Endothelial cell of umbilical vein (primary cell): Measurements from ENCODE around the gene NECTIN2. TPM values are rescaled to one million over a fixed set of nuclear protein-coding genes. Genes with fewer than 3 reads are reported as not detected.

Experiments
- BruUV-seq: library from RNA; stranded (reverse); fragments of 400-500 nt; replicated peaks from 2 replicates; lab custom pipeline; 2021; lab: Mats Ljungman, UMichigan
- CTCF ChIA-PET: fragments of 300-600, 350-600 bp; sonication (Branson Sonifier 250); formaldehyde crosslinking; loops from one replicate; lab custom pipeline; 2021; ENCODE audit warnings: antibody characterized with exemption, inconsistent platforms; lab: Charles Lee
- POLR2A ChIA-PET: fragments of 300-600, 350-600 bp; sonication (Branson Sonifier 250); formaldehyde crosslinking; loops from one replicate; lab custom pipeline; 2021; ENCODE audit warnings: antibody characterized with exemption, inconsistent platforms; lab: Charles Lee
- DNase-seq: peaks from one replicate; pipeline ENCODE4 v3.0.0-alpha.2; 2011; ENCODE audit warnings: low read depth, low spot score
- FAIRE-seq: peaks from 2 replicates; lab custom pipeline; 2011; peaks lifted over from hg19 to GRCh38; lab: Jason Lieb, UNC
- H2AFZ ChIP-seq: 2 replicates; pipeline ENCODE4 v1.6.0; 2012; ENCODE audit warnings: low read depth, low read length, control low read depth, inconsistent platforms
- H3K27ac ChIP-seq: 2 replicates; pipeline ENCODE4 v1.5.1; 2011; ENCODE audit warnings: low read depth, mild to moderate bottlenecking, control low read depth, low read length, moderate library complexity; ENCODE audit not compliant: insufficient read depth
- H3K27me3 ChIP-seq, 2 experiments: 2 replicates each; pipeline versions ENCODE4 v1.6.0 to v1.6.1; 2011; ENCODE audit warnings: low read length in 2 of 2, mixed read lengths in 1 of 2; ENCODE audit not compliant: control insufficient read depth in 2 of 2, insufficient read depth in 2 of 2
- H3K36me3 ChIP-seq, 2 experiments: 2 replicates in 1 of 2; 3 replicates in 1 of 2; pipeline ENCODE4 v1.5.1; 2011; ENCODE audit warnings: low read length in 2 of 2, mild to moderate bottlenecking in 1 of 2, moderate library complexity in 1 of 2; ENCODE audit not compliant: control insufficient read depth in 2 of 2, insufficient read depth in 2 of 2; ENCODE audit errors: extremely low read depth in 1 of 2
- H3K4me1 ChIP-seq: 3 replicates; pipeline ENCODE4 v1.5.1; 2011; ENCODE audit warnings: mild to moderate bottlenecking, low read length; ENCODE audit not compliant: control insufficient read depth, insufficient read depth; ENCODE audit errors: extremely low read depth
- H3K4me2 ChIP-seq: 2 replicates; pipeline ENCODE4 v1.6.1; 2011; ENCODE audit warnings: low read length, control low read depth, mixed read lengths; ENCODE audit not compliant: insufficient read depth
- H3K4me3 ChIP-seq, 3 experiments: fragments of 200-600 bp in 1 of 3; sonication (generic), shearing (Covaris generic) in 1 of 3; replicated peaks in 1 of 3; 2 replicates each; pipeline ENCODE4 v1.5.1; 2011 to 2016; ENCODE audit warnings: control low read depth in 3 of 3, low read length in 3 of 3, mild to moderate bottlenecking in 2 of 3, inconsistent platforms in 1 of 3, low read depth in 1 of 3, moderate library complexity in 1 of 3; ENCODE audit not compliant: insufficient read depth in 1 of 3
- H3K79me2 ChIP-seq: 2 replicates; pipeline ENCODE4 v1.6.0; 2012; ENCODE audit warnings: low read length, inconsistent platforms; ENCODE audit not compliant: control insufficient read depth, insufficient read depth
- H3K9ac ChIP-seq: replicated peaks from 2 replicates; pipeline ENCODE3; 2011; ENCODE audit warnings: low read length, control low read depth; ENCODE audit not compliant: insufficient read depth; ENCODE audit errors: extremely low read depth
- H3K9me1 ChIP-seq: replicated peaks from 3 replicates; pipeline ENCODE4 v1.6.0; 2011; ENCODE audit warnings: mild to moderate bottlenecking, low read length; ENCODE audit not compliant: control insufficient read depth, insufficient read depth; ENCODE audit errors: extremely low read depth
- H3K9me3 ChIP-seq: replicated peaks from 2 replicates; pipeline ENCODE4 v1.5.1; 2012; ENCODE audit warnings: low read length, inconsistent platforms; ENCODE audit not compliant: control insufficient read depth, insufficient read depth
- H4K20me1 ChIP-seq: replicated peaks from 2 replicates; pipeline ENCODE3; 2011; ENCODE audit warnings: mild to moderate bottlenecking, low read length; ENCODE audit not compliant: control insufficient read depth, insufficient read depth; ENCODE audit errors: extremely low read depth
- CTCF ChIP-seq, 2 donors: IDR thresholded peaks; 1 replicate in 1 of 2; 2 replicates in 1 of 2; pipeline ENCODE4 v1.5.1; 2011; ENCODE audit warnings: low read length in 2 of 2, mild to moderate bottlenecking in 2 of 2, moderate library complexity in 2 of 2, control low read depth in 1 of 2, inconsistent platforms in 1 of 2, low read depth in 1 of 2; ENCODE audit not compliant: insufficient read depth in 1 of 2; ENCODE audit errors: extremely low read depth in 1 of 2
- EZH2 ChIP-seq: IDR thresholded peaks from 2 replicates; pipeline ENCODE4 v1.6.1; 2012; ENCODE audit warnings: borderline replicate concordance, low read depth, mild to moderate bottlenecking, moderate library complexity, low read length, inconsistent platforms; ENCODE audit not compliant: severe bottlenecking
- JUN ChIP-seq: IDR thresholded peaks from 2 replicates; pipeline ENCODE4 v1.6.1; 2011; ENCODE audit warnings: borderline replicate concordance, low read depth; ENCODE audit not compliant: insufficient read length, insufficient read depth
- MYC ChIP-seq: IDR thresholded peaks from one replicate; pipeline ENCODE4 v1.6.1; 2011; ENCODE audit warnings: mild to moderate bottlenecking, low read depth, low read length
- POLR2A ChIP-seq: IDR thresholded peaks from 2 replicates; pipeline ENCODE4 v1.6.1; 2012; ENCODE audit warnings: low read depth, mild to moderate bottlenecking, control low read depth, low read length
- POLR2AphosphoS5 ChIP-seq: IDR thresholded peaks from 2 replicates; pipeline ENCODE4 v1.6.1; 2012; ENCODE audit warnings: low read depth, mild to moderate bottlenecking, control low read depth, low read length, moderate library complexity; ENCODE audit not compliant: insufficient read depth
- dilution Hi-C: fragments of 300-500 bp; cut with MboI; formaldehyde crosslinking; loops from one replicate; pipeline ENCODE4 v1.15.0; 2019; ENCODE audit warnings: low sequenced_read_pairs; ENCODE audit not compliant: extremely low pct_ligation_motif_present
- intact Hi-C: fragments of 100-400 bp; cut with micrococcal nuclease; formaldehyde crosslinking; loops from one replicate; pipeline ENCODE4 v1.10.0; 2022
- polyA plus RNA-seq, 4 experiments: library from polyadenylated mRNA; depleted of rRNA in 3 of 4; stranded (reverse) in 3 of 4; unstranded in 1 of 4; fragments of >200 nt; gene quantifications; 2 replicates each; pipeline versions ENCODE4 v1.2.1 to v1.2.3, GENCODE V29; 2011 to 2012; ENCODE audit warnings: missing spikeins in 1 of 4
- total RNA-seq: library from RNA; stranded (reverse); gene quantifications from 2 replicates; pipeline ENCODE4 v1.2.3, GENCODE V29; 2021

The NECTIN2 gene
- total and polyA plus RNA-seq, 2 donors (not counting 3 experiments of a cell fraction or from before 2014, with no cell fraction given), result 211 to 238 TPM

GRCh38 chr19:44863990-44864389, 17.9 kb downstream of the NECTIN2 start:
- H3K79me2 ChIP-seq, result peaks cover 54% of the 10 kb centered on the region
- FAIRE-seq, result no peak

GRCh38 chr19:44865196-44865767, 19.2 kb downstream of the NECTIN2 start:
- H3K4me2 ChIP-seq, result no peak overlapping the region
- BruUV-seq, result no TSS peak
- H3K36me3 ChIP-seq, result peaks cover 4 to 13% of the 10 kb centered on the region in 2 experiments
- H3K27ac ChIP-seq, result no peak overlapping the region
- dilution Hi-C loops, result no loop called here
- ChIA-PET POLR2A (no interaction called here), CTCF (no interaction called here)
- H3K9me1 ChIP-seq, result no peaks in the 10 kb centered on the region
- peaks cover 18% of the 10 kb centered on the region for H3K4me1 ChIP-seq
- FAIRE-seq (no peak), DNase-seq (no peak)
- intact Hi-C loops, result no loop called here
- TF ChIP-seq MYC, result no peak
- no peak for TF ChIP-seq JUN
- TF ChIP-seq POLR2AphosphoS5, result no peak
- no peak for TF ChIP-seq CTCF (IDR thresholded peaks at IDR 0.05; ENCODE audit: extremely low read depth in 1 of 2, insufficient read depth in 1 of 2, low read depth in 1 of 2, low read length in 2 of 2)
- TF ChIP-seq EZH2, result no peak
- H3K27me3 ChIP-seq, result no peaks in the 10 kb centered on the region
- H3K4me3 ChIP-seq, result no peak overlapping the region
- H3K79me2 ChIP-seq, result peaks cover 42% of the 10 kb centered on the region
- H4K20me1 ChIP-seq, result peaks cover 2% of the 10 kb centered on the region
- H3K9ac ChIP-seq, result no peak overlapping the region
- no peak overlapping the region for H2AFZ ChIP-seq
- H3K9me3 ChIP-seq, result no peaks in the 10 kb centered on the region

More at GRCh38 chr19:44863990-44864389, 17.9 kb downstream of the NECTIN2 start:
- intact Hi-C loops, result no loop called here
- CTCF ChIA-PET, result no interaction called here
- dilution Hi-C loops, result no loop called here
- no peak for DNase-seq
- TF ChIP-seq JUN (no peak), POLR2A (no peak)
- H3K27me3 ChIP-seq, result no peaks in the 10 kb centered on the region
- peaks cover 8% of the 10 kb centered on the region for H3K4me1 ChIP-seq
- no peaks in the 10 kb centered on the region for H3K9me3 ChIP-seq
- peaks cover 4 to 17% of the 10 kb centered on the region in 2 experiments for H3K36me3 ChIP-seq
- POLR2A ChIA-PET, result no interaction called here
- H4K20me1 ChIP-seq, result peaks cover 2% of the 10 kb centered on the region
- no TSS peak for BruUV-seq
- H3K4me2 ChIP-seq, result no peak overlapping the region
- H2AFZ ChIP-seq, result no peak overlapping the region
- no peak overlapping the region for H3K4me3 ChIP-seq
- H3K27ac ChIP-seq, result no peak overlapping the region
- H3K9me1 ChIP-seq, result no peaks in the 10 kb centered on the region
- no peak overlapping the region for H3K9ac ChIP-seq
